Measurements from ENCODE around the gene ARSG.
A peak's percentile ranks its signal among the peaks of the same experiment; 100 is the strongest.
"Not testable (repeated sequence)": the region's sequence is repeated elsewhere in the genome, so short reads cannot be mapped to it uniquely, and the experiment has no call there.

- TF ChIP-seq ZNF239 (tag by site-specific recombination; IDR thresholded peaks at IDR 0.05); ZNF707 (tag by site-specific recombination; IDR thresholded peaks at IDR 0.05); ZNF248 (tag by site-specific recombination; IDR thresholded peaks at IDR 0.05); ZNF221 (tag by site-specific recombination; IDR thresholded peaks at IDR 0.05; ENCODE audit: borderline replicate concordance); ZNF654 (tag by site-specific recombination; IDR thresholded peaks at IDR 0.05; ENCODE audit: low read depth): not testable (repeated sequence)
- TF ChIP-seq SP2 (tag by site-specific recombination; IDR thresholded peaks at IDR 0.05) (0 out of 2 replicates have a peak, but pooled peaks have one; percentile 5), ZEB2 (tag by site-specific recombination; IDR thresholded peaks at IDR 0.05) (peak; percentile 65)
- TF ChIP-seq, protein P1, sequence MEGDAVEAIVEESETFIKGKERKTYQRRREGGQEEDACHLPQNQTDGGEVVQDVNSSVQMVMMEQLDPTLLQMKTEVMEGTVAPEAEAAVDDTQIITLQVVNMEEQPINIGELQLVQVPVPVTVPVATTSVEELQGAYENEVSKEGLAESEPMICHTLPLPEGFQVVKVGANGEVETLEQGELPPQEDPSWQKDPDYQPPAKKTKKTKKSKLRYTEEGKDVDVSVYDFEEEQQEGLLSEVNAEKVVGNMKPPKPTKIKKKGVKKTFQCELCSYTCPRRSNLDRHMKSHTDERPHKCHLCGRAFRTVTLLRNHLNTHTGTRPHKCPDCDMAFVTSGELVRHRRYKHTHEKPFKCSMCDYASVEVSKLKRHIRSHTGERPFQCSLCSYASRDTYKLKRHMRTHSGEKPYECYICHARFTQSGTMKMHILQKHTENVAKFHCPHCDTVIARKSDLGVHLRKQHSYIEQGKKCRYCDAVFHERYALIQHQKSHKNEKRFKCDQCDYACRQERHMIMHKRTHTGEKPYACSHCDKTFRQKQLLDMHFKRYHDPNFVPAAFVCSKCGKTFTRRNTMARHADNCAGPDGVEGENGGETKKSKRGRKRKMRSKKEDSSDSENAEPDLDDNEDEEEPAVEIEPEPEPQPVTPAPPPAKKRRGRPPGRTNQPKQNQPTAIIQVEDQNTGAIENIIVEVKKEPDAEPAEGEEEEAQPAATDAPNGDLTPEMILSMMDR (tag by site-specific recombination; IDR thresholded peaks at IDR 0.05), result not testable (repeated sequence)
Measured at GRCh38 chr17:68413597-68414560, 122.6 kb downstream of the ARSG start.
